Astrocyte (in vitro differentiated cells and primary cell): ENCODE measurements around the gene SKIC3.

Experiments used
- CTCF ChIP-seq: IDR thresholded peaks from 2 replicates; pipeline ENCODE4 v1.5.1; 2011; ENCODE audit warnings: low read depth, mild to moderate bottlenecking, inconsistent platforms, low read length, moderate library complexity; ENCODE audit not compliant: insufficient read depth
- EZH2 ChIP-seq: IDR thresholded peaks from 2 replicates; pipeline ENCODE4 v1.6.1; 2012; ENCODE audit warnings: mild to moderate bottlenecking, low read length, inconsistent platforms; ENCODE audit not compliant: insufficient read depth

- TF ChIP-seq CTCF (no peak), EZH2 (no peak)
Measured at GRCh38 chr5:95599252-95599651, 44.5 kb upstream of the SKIC3 start.
